ENCODE data around the gene DGCR2.
"Not testable (repeated sequence)": the region's sequence is repeated elsewhere in the genome, so short reads cannot be mapped to it uniquely, and the experiment has no call there.

- TF ChIP-seq CTCF (IDR thresholded peaks at IDR 0.05; ENCODE audit: poor library complexity, severe bottlenecking); TAF1 (IDR thresholded peaks at IDR 0.05; ENCODE audit: low read depth): not testable (repeated sequence)
Measured at GRCh38 chr22:19000106-19000505, 122.1 kb downstream of the DGCR2 start.
